Measurements from ENCODE around the gene SV2C. TPM values are rescaled to one million over a fixed set of nuclear protein-coding genes. Genes with fewer than 3 reads are reported as not detected.

Gene SV2C
- polyA plus RNA-seq, 1 donor (not counting 4 experiments of a cell fraction or from before 2014, with no cell fraction given), result 0.34 TPM

GRCh38 chr5:76376148-76376865 is 293.1 kb downstream of the SV2C start:
- TF ChIP-seq CTCF (optimal IDR thresholded peaks at IDR 0.05 in 1 of 3, IDR thresholded peaks at IDR 0.05 in 1 of 3, conservative IDR thresholded peaks at IDR 0.05 in 1 of 3; ENCODE audit: extremely low read depth in 1 of 3, insufficient read depth in 2 of 3, low read length in 3 of 3) (no peak), EZH2 (IDR thresholded peaks at IDR 0.05; ENCODE audit: low read length) (no peak)
- dilution Hi-C loops (cut with MboI; ENCODE audit: extremely low pct_ligation_motif_present, low sequenced_read_pairs), result no loop called here
- Histone ChIP-seq H3K9me3 (ENCODE audit: control insufficient read depth, low read depth, low read length) (no peaks in the 10 kb centered on the region), H3K36me3 (ENCODE audit: control insufficient read depth in 2 of 2, extremely low read depth in 1 of 2, insufficient read depth in 2 of 2, low read length in 2 of 2) (no peaks in the 10 kb centered on the region), H3K27ac (ENCODE audit: control insufficient read depth, insufficient read depth, low read length) (no peak overlapping the region), H3K4me3 (ENCODE audit: control insufficient read depth in 2 of 3, extremely low read depth in 1 of 3, insufficient read depth in 2 of 3, low read depth in 1 of 3, low read length in 3 of 3) (no peak overlapping the region), H3K4me2 (ENCODE audit: control insufficient read depth, extremely low read depth, insufficient read depth, low read depth, low read length) (no peak overlapping the region), H3K79me2 (ENCODE audit: control insufficient read depth, insufficient read depth, low read length) (no peaks in the 10 kb centered on the region), H3K9ac (ENCODE audit: control insufficient read depth, extremely low read depth, insufficient read depth, low read length) (no peak overlapping the region), H4K20me1 (ENCODE audit: control insufficient read depth, extremely low read depth, insufficient read depth, low read length) (peaks cover 4% of the 10 kb centered on the region), H3K27me3 (ENCODE audit: control insufficient read depth, extremely low read depth, insufficient read depth, low read length) (no peaks in the 10 kb centered on the region), H3K4me1 (ENCODE audit: control insufficient read depth, extremely low read depth, insufficient read depth, low read length) (peaks cover 12% of the 10 kb centered on the region), H2AFZ (ENCODE audit: control insufficient read depth, low read length) (no peak overlapping the region), H3K9me1 (ENCODE audit: control insufficient read depth, extremely low read depth, insufficient read depth, low read length) (no peaks in the 10 kb centered on the region)
- DNase-seq (ENCODE audit: low read depth, low spot score), result no peak
- FAIRE-seq, result no peak

GRCh38 chr5:76376866-76377230 is 293.7 kb downstream of the SV2C start:
- FAIRE-seq (no peak), DNase-seq (ENCODE audit: low read depth, low spot score) (no peak)
- Histone ChIP-seq H3K4me2 (ENCODE audit: control insufficient read depth, extremely low read depth, insufficient read depth, low read depth, low read length) (no peak overlapping the region), H3K27me3 (ENCODE audit: control insufficient read depth, extremely low read depth, insufficient read depth, low read length) (no peaks in the 10 kb centered on the region), H3K4me1 (ENCODE audit: control insufficient read depth, extremely low read depth, insufficient read depth, low read length) (peaks cover 12% of the 10 kb centered on the region), H4K20me1 (ENCODE audit: control insufficient read depth, extremely low read depth, insufficient read depth, low read length) (peaks cover 4% of the 10 kb centered on the region), H3K9ac (ENCODE audit: control insufficient read depth, extremely low read depth, insufficient read depth, low read length) (no peak overlapping the region), H2AFZ (ENCODE audit: control insufficient read depth, low read length) (no peak overlapping the region), H3K27ac (ENCODE audit: control insufficient read depth, insufficient read depth, low read length) (no peak overlapping the region), H3K4me3 (ENCODE audit: control insufficient read depth in 2 of 3, extremely low read depth in 1 of 3, insufficient read depth in 2 of 3, low read depth in 1 of 3, low read length in 3 of 3) (no peak overlapping the region), H3K36me3 (ENCODE audit: control insufficient read depth in 2 of 2, extremely low read depth in 1 of 2, insufficient read depth in 2 of 2, low read length in 2 of 2) (no peaks in the 10 kb centered on the region), H3K9me3 (ENCODE audit: control insufficient read depth, low read depth, low read length) (no peaks in the 10 kb centered on the region), H3K79me2 (ENCODE audit: control insufficient read depth, insufficient read depth, low read length) (no peaks in the 10 kb centered on the region), H3K9me1 (ENCODE audit: control insufficient read depth, extremely low read depth, insufficient read depth, low read length) (no peaks in the 10 kb centered on the region)
- TF ChIP-seq EZH2 (IDR thresholded peaks at IDR 0.05; ENCODE audit: low read length), result no peak
- no peak for TF ChIP-seq CTCF (optimal IDR thresholded peaks at IDR 0.05 in 1 of 3, IDR thresholded peaks at IDR 0.05 in 1 of 3, conservative IDR thresholded peaks at IDR 0.05 in 1 of 3; ENCODE audit: extremely low read depth in 1 of 3, insufficient read depth in 2 of 3, low read length in 3 of 3)
- dilution Hi-C loops (cut with MboI; ENCODE audit: extremely low pct_ligation_motif_present, low sequenced_read_pairs), result no loop called here

Data from keratinocyte (primary cell).